ENCODE results near the gene MAN2B2.

The MAN2B2 gene

GRCh38 chr4:6633091-6633906 is 58.3 kb downstream of the MAN2B2 start:
- H3K9ac ChIP-seq (ENCODE audit: low read length): no peak overlapping the region

GRCh38 chr4:6634746-6635145 is 59.8 kb downstream of the MAN2B2 start:
- Histone ChIP-seq H3K4me1 (ENCODE audit: low read length) (peaks cover 10% of the 10 kb centered on the region), H3K79me2 (ENCODE audit: low read length) (no peaks in the 10 kb centered on the region), H2AFZ (ENCODE audit: low read length) (no peak overlapping the region), H3K9me2 (replicated peaks; ENCODE audit: insufficient read depth, low read length) (no peaks in the 10 kb centered on the region), H3F3A (ENCODE audit: insufficient read depth, low read length) (no peaks in the 10 kb centered on the region; the same call in 1 of the 2 replicates), H3K27me3 (replicated peaks; ENCODE audit: insufficient read depth, low read length) (no peaks in the 10 kb centered on the region), H3K36me3 (replicated peaks; ENCODE audit: insufficient read depth, low read length) (no peaks in the 10 kb centered on the region), H4K20me1 (ENCODE audit: insufficient read depth, low read length) (no peaks in the 10 kb centered on the region), H3K27ac (ENCODE audit: low read length) (peak overlapping the region; percentile 38; the same call in 1 of the 2 replicates), H3K4me3 (ENCODE audit: low read length) (no peak overlapping the region), H3K9me3 (replicated peaks; ENCODE audit: insufficient read depth, low read length) (no peaks in the 10 kb centered on the region), H3K9ac (ENCODE audit: low read length) (no peak overlapping the region), H3K4me2 (ENCODE audit: low read depth, low read length) (peak overlapping the region; percentile 37; the same call in 1 of the 2 replicates)
- TF ChIP-seq EZH2 (optimal IDR thresholded peaks at IDR 0.05; ENCODE audit: low read depth, low read length): no peak
- TF ChIP-seq EZH2phosphoT487 (IDR thresholded peaks at IDR 0.05; ENCODE audit: low read length): no peak
- no peak for TF ChIP-seq CTCF (IDR thresholded peaks at IDR 0.05; ENCODE audit: low read length)
- DNase-seq: peak; percentile 79

More at GRCh38 chr4:6633091-6633906, 58.3 kb downstream of the MAN2B2 start:
- Histone ChIP-seq H3K36me3 (replicated peaks; ENCODE audit: insufficient read depth, low read length) (no peaks in the 10 kb centered on the region), H3K9me2 (replicated peaks; ENCODE audit: insufficient read depth, low read length) (no peaks in the 10 kb centered on the region), H4K20me1 (ENCODE audit: insufficient read depth, low read length) (no peaks in the 10 kb centered on the region), H3K4me2 (ENCODE audit: low read depth, low read length) (no peak overlapping the region), H2AFZ (ENCODE audit: low read length) (no peak overlapping the region), H3F3A (ENCODE audit: insufficient read depth, low read length) (no peaks in the 10 kb centered on the region; the same call in 1 of the 2 replicates), H3K79me2 (ENCODE audit: low read length) (no peaks in the 10 kb centered on the region), H3K4me1 (ENCODE audit: low read length) (peaks cover 10% of the 10 kb centered on the region), H3K4me3 (ENCODE audit: low read length) (no peak overlapping the region), H3K27me3 (replicated peaks; ENCODE audit: insufficient read depth, low read length) (no peaks in the 10 kb centered on the region), H3K27ac (ENCODE audit: low read length) (no peak overlapping the region; the same call in 1 of the 2 replicates), H3K9me3 (replicated peaks; ENCODE audit: insufficient read depth, low read length) (no peaks in the 10 kb centered on the region)
- no peak for DNase-seq
- TF ChIP-seq CTCF (IDR thresholded peaks at IDR 0.05; ENCODE audit: low read length) (no peak), EZH2phosphoT487 (IDR thresholded peaks at IDR 0.05; ENCODE audit: low read length) (no peak), EZH2 (optimal IDR thresholded peaks at IDR 0.05; ENCODE audit: low read depth, low read length) (no peak)

GRCh38 chr4:6639137-6639680 is 64.2 kb downstream of the MAN2B2 start:
- Histone ChIP-seq H3K4me3 (ENCODE audit: low read length) (no peak overlapping the region), H3K9me3 (replicated peaks; ENCODE audit: insufficient read depth, low read length) (no peaks in the 10 kb centered on the region), H3K36me3 (replicated peaks; ENCODE audit: insufficient read depth, low read length) (no peaks in the 10 kb centered on the region), H3K9me2 (replicated peaks; ENCODE audit: insufficient read depth, low read length) (no peaks in the 10 kb centered on the region), H3F3A (ENCODE audit: insufficient read depth, low read length) (peaks cover 6% of the 10 kb centered on the region; the same call in 1 of the 2 replicates), H3K27me3 (replicated peaks; ENCODE audit: insufficient read depth, low read length) (no peaks in the 10 kb centered on the region), H3K27ac (ENCODE audit: low read length) (no peak overlapping the region), H3K9ac (ENCODE audit: low read length) (no peak overlapping the region), H4K20me1 (ENCODE audit: insufficient read depth, low read length) (no peaks in the 10 kb centered on the region), H3K4me2 (ENCODE audit: low read depth, low read length) (no peak overlapping the region), H3K4me1 (ENCODE audit: low read length) (peaks cover 15% of the 10 kb centered on the region), H3K79me2 (ENCODE audit: low read length) (peaks cover 25% of the 10 kb centered on the region), H2AFZ (ENCODE audit: low read length) (no peak overlapping the region)
- TF ChIP-seq EZH2 (optimal IDR thresholded peaks at IDR 0.05; ENCODE audit: low read depth, low read length) (no peak), CTCF (IDR thresholded peaks at IDR 0.05; ENCODE audit: low read length) (no peak), EZH2phosphoT487 (IDR thresholded peaks at IDR 0.05; ENCODE audit: low read length) (no peak)
- no peak for DNase-seq

Data from MM.1S (cell line).